HG03097 (cell line): Measurements from ENCODE around the gene ANKRD2.
"Not testable (repeated sequence)": the region's sequence is repeated elsewhere in the genome, so short reads cannot be mapped to it uniquely, and the experiment has no call there.

Experiments
- ATAC-seq: cut with Tn5 transposase; IDR thresholded peaks from one replicate; pipeline ENCODE4 v1.9.1; 2021; ENCODE audit not compliant: unreplicated experiment, low FRiP score

ANKRD2 gene

DNA sequence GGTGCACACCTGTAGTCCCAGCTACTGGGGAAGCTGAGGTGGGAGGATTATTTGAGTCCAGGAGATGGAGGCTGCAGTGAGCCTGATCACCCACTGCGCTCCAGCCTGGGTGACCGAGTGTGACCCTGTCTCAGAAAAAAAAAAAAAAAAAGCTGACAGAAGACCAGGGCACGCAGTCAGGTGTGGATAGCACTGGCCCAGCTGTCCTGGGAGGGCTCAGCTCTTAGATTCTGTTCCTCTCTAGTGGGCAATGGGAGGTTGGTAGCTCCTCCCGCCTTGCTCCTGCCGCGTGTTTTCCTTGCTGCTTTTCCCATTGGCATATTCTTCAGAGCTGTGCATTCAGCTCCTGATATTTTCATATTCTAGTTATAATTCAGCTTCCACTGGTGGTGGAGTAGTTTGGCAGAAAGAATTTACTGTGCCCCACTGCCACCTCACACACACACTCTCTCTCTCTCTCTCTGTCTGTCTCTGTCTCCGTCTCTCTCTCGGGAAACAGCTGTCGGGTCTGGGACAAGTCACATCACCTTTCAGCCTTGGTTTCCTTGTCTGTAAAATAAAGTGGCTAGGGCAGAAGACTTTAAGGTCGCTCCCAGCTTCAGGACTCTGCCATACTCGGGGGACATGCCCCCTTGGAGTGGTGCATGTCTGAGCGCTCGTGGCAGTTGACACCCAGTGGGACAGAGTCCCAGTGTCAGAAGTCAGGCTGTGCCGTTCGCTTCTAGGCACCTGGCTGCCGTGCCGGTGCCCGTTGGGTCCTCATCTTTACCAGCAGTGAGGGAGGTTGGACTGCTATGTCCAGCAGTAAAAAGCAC lies 25.9 kb upstream of the ANKRD2 start:
- ATAC-seq = no peak

- no peak for ATAC-seq
Measured at GRCh38 chr10:97547271-97547600, 25.3 kb upstream of the ANKRD2 start.

DNA sequence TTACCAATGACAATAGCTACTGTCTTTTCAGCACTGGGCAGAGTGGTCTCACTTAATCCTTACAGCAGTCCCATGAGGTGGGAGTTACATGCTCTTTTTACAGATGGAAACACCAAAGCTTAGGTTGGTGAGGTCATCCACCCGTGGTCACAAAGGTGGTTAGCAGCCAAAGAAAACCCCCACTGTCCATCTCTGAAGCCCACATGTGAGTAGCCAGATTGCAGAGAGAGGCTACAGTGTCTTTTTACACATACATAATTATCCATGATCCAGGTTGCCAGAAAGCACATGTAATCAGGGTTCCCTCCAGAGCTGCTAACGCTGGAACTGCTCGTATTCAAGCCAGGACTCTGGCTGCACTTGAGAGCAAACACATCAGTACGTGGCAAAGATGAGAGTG lies 24.6 kb upstream of the ANKRD2 start:
- no peak for ATAC-seq

GRCh38 chr10:97548828-97549455 lies 23.6 kb upstream of the ANKRD2 start:
- ATAC-seq = no peak

- no peak for ATAC-seq
Measured at GRCh38 chr10:97549587-97550322, 22.8 kb upstream of the ANKRD2 start.

- ATAC-seq = no peak
Measured at GRCh38 chr10:97550336-97551149, 22.0 kb upstream of the ANKRD2 start.

DNA sequence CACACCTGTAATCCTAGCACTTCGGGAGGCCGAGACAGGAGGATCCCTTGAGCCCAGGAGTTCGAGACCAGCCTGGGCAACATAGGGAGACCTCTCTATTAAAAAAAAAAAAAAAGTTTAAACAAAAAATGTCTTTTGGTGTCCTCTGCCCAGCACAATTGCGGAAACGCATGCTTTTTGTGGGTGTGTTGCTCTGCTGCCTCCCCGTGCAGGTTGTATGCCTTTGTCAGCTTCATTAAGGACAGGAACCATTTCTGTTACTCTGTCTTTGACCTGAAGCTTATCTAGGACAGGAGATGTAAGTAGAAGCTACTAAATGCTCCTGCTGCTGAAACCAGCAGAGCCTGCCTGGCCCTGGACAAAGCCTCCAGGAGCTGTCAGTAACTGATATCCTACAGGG lies 21.3 kb upstream of the ANKRD2 start:
- ATAC-seq = no peak

DNA sequence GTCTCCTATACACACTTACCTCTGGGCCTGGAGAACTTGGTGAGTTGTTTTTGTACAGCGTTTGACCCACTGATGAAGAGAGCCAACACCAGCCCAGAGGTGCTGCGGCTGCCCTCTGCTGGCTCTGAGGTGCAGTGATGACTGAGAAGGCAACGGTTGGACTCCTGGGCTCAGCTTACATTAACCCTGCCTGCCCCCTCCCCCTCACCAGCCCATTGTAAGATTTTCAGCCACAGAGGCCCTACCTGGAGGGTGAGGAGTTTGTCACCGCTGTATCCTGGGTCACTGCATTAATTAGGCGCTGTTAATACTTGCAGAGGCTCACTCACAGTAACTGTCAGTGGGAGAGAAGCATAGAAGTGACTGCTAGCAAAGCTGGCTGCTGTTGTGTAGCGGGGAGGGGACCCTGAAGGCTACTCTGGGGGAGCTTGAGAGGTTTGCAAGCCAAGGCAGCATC lies 19.0 kb upstream of the ANKRD2 start:
- ATAC-seq = no peak

DNA sequence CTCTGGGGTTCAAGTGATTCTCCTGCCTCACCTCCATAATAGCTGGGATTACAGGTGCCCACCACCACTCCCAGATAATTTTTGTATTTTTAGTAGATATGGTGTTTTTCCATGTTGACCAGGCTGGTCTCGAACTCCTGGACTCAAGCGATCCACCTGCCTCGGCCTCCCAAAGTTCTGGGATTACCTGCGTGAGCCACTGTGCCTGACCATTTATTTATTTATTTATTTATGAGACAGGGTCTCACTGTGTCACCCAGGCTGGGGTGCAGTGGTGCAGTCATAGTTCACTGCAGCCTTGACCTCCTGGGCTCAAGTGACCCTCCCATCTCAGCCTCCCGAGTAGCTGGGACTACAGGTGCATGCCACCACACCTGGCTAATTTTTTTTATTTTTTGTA lies 18.2 kb upstream of the ANKRD2 start:
- ATAC-seq = not testable (repeated sequence)

DNA sequence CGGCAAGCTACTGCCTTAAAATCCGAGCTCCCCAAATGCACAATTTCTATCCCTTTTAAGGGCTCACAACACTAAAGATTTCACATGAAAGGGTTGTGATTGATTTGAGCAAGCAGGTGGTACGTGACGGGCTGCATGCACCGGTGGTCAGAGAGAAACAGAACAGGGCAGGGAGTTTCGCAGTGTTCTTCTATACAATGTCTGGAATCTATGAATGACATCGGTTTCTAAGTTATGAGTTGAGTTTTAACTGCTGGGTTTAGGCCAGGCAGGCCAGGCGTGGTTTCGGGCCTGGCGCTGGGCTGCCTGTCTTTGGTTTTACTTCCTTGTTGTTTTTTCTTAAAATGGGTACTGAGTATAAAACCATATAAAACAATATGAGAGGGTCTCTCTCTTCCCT lies 17.0 kb upstream of the ANKRD2 start:
- not testable (repeated sequence) for ATAC-seq

- ATAC-seq = not testable (repeated sequence)
Measured at GRCh38 chr10:97560731-97561381, 11.7 kb upstream of the ANKRD2 start.

- not testable (repeated sequence) for ATAC-seq
Measured at GRCh38 chr10:97561386-97562077, 11.0 kb upstream of the ANKRD2 start.

DNA sequence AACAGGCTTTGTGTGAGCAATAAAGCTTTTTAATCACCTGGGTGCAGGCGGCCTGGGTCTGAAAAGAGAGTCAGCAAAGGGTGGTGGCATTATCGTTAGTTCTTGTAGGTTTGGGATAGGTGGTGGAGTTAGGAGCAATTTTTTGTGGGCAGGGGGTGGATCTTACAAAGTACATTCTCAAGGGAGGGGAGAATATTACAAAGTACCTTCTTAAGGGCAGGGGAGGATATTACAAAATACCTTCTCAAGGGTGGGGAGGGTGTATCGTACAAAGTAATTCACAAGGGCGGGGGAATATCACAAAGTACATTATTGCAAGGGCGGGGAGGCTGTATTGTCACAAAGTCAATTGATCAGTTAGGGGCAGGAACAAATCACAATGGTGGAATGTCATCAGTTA lies 10.2 kb upstream of the ANKRD2 start:
- ATAC-seq = not testable (repeated sequence)

DNA sequence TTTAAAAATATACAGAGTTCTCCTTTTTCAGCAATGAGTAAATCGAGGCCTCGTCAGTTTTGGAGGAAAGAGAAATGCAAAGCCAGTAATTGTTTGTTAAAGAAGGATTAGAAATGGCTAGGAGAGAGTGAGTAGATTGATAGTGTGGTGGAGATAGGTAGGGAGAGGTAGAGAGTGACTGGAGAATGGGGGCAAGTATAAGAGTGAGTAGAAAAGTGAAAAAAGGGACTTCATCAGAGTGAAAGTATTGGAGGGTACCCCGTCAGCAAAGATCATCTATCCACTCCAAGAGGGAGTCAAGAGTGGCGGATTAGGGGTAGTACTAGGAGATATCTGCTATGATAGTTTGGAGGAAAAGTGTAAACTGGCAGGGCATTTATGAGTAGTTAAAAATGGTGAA lies 9.2 kb upstream of the ANKRD2 start:
- ATAC-seq = no peak

DNA sequence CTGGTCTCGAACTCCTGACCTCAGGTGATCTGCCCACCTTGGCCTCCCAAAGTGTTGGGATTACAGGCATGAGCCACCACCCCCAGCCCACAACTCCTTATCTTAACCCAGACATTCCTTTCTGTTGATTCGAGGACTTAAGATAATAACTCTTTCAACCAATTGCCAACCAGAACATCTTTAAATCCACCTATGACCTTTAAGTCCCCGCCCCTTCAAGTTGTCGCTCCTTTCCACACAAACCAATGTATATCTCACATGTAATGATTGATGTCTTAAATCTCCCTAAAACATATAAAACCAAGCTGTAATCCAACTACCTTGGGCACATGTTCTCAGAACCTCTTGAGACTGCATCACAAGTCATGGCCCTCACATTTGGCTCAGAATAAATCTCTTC lies 7.8 kb upstream of the ANKRD2 start:
- ATAC-seq = no peak

DNA sequence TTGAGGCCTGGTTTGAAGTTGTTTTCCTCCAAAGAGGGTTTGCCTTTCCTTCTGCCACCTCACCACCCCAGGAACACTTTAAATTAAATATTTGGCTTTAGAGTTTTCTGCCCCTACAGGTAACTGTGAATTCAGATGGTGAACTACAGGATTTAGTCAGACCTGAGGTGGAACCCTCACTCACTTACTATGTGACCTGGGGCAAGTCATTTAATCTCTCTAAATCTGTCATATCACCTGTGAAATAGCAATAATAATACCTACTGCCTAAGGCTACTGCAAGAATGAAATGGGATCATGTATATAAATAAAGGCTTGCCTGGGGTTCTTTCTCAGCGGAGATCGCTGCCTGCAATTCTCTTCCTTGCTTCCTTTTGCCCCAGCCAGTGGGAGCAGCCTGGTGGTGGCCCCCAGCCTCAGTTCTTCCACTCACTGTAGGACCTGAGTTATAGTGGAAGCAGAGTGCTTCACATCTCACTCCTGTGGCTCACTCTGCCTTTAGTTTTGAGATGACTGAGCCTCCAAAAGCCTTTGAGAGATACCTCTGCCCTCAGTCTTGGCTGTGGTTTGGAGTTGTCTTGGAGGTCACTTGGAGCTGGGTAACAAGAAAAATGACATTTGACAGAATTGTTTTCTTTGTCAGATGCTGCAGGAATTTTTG lies 6.1 kb upstream of the ANKRD2 start:
- no peak for ATAC-seq

DNA sequence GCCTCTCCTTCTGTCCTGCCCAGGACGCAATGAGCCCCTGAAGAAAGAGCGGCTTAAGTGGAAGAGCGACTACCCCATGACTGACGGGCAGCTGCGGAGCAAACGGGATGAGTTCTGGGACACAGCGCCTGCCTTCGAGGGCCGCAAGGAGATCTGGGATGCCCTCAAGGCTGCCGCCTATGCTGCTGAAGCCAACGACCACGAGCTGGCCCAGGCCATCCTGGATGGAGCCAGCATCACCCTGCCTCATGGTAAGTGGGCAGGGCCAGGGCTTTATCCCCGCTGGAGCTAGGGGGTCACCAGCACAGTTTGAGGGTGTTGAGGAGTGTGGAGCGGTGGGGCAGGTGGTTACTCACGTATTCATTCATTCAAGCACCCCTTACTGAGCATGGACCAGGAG lies 4.7 kb upstream of the ANKRD2 start:
- ATAC-seq = no peak

GRCh38 chr10:97570146-97570788 lies 2.3 kb upstream of the ANKRD2 start:
- ATAC-seq = no peak
